Renal cortex interstitium (tissue), 11 donors: ENCODE data around the gene MFSD1. TPM values are rescaled to one million over a fixed set of nuclear protein-coding genes. Genes with fewer than 3 reads are reported as not detected.
"Not testable (repeated sequence)": the region's sequence is repeated elsewhere in the genome, so short reads cannot be mapped to it uniquely, and the experiment has no call there.

Experiments
- DNase-seq, 11 donors: peaks; one replicate each; pipeline ENCODE4 v3.0.0-alpha.2; 2013; ENCODE audit warnings: low read depth in 9 of 11, low spot score in 4 of 11; ENCODE audit errors: extremely low read depth in 1 of 11
- polyA plus RNA-seq, 3 donors: library from polyadenylated mRNA; unstranded; fragments of 120-200 nt; gene quantifications; one replicate each; pipeline ENCODE4 v1.2.1, GENCODE V29; 2013; ENCODE audit not compliant: insufficient read length in 3 of 3

The MFSD1 gene
- polyA plus RNA-seq, 3 donors: 47.3 to 53.9 (median 53.1) TPM

DNA sequence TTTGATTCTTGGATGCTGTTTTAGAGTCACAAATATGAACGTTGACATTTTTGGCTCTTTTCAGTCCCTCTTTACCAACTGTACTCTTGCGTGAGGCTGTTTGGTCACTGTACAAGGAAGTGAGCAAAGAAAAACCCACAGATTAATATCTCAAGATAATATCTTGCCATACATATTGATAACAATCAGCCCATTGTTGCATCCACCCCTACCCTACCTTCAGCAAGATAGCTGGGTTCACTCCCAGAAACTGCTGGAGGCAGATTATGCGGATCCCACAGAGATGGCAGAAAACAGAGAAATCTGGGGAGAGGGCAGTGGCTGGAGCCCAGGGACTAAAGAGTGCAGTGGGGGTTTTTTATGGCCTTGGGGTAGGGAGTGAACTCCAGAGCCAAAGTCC, 29.9 kb upstream of the MFSD1 start:
- no peak for DNase-seq

DNA sequence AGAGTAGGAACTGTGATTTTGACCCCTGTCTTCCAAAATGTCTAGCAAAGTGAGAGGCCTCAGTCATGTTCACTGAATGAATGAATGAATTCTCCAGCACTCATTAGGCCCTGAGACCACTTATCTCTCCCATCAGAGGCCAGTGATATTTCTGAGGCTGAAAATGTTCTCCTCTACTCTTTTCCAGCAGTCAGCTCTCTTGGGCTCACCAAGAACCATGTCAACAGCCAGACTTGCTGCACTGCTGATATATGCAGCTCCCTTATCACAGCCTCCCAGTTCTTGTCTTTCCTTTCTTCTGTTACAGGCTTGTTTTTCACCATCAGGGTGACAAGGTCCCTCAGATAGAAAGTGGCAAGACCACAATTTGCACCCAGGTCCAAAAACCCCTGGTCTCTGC, 28.7 kb upstream of the MFSD1 start:
- DNase-seq: no peak

DNA sequence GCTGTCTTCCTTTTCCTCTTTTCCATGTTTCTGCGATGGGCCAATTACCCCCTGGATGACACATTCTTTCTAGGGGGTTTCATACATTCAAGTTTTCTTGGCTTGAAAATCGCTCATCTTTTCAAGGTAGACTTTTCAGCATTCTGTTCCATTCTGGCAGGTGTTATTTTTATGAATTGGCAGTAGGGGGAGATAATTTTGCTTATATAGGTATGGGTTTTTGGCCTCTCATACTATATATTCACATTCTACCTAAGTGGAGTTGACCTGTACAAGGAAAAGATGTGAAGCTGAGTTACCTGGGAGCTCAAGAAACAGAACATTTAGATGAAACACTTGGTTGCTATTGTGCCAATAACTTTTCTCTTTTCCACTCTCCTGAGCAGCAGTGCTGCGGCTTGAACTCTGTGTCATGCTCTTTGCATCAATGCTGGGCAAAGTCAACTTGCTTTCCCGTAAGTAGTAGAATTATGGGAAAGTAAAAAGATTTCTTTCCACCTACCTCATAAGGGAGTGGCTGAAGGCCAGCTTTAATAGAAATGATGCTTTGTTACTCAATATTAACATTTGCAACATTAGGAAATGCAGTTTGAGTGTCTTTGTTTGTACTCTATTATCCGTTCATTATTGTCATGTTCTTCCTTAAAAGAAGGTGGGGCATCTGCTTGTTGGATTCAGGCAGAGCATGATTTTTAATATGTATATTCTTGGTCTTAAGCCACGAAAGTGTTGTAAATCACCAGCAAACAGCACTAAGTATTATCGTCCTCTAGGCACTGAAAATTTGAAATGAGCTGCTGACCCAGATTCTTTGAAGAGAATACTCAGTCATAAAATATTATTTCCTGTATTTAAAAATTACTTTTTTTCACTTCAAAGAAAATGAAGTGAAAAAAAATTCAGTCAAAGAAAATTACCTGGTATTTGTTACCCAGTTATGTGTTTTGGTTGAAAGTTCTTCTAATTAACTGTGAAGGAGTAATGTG, 27.7 kb upstream of the MFSD1 start:
- DNase-seq: peak in 1 of 11 donors; percentile 29

DNA sequence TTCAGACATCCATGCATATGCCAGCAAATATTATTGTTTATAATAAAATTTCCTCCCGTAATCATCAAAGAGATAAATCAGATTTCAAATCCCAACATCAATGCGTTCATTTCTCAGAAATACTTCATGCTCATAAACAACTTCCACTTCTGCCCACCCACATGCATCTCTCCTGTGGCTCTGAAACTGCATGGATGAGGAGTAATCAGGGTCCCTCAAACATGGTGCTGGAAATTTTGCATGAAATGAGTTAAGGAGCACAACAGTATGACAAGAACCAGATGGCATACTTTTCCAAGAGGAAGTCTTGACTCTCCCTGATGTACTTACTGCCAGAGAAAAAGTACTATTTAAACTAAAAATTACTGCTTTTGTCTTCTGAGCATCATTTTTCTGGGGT, 26.9 kb upstream of the MFSD1 start:
- peak in 4 of 11 donors; percentile 51 to 81 (median 76) for DNase-seq

DNA sequence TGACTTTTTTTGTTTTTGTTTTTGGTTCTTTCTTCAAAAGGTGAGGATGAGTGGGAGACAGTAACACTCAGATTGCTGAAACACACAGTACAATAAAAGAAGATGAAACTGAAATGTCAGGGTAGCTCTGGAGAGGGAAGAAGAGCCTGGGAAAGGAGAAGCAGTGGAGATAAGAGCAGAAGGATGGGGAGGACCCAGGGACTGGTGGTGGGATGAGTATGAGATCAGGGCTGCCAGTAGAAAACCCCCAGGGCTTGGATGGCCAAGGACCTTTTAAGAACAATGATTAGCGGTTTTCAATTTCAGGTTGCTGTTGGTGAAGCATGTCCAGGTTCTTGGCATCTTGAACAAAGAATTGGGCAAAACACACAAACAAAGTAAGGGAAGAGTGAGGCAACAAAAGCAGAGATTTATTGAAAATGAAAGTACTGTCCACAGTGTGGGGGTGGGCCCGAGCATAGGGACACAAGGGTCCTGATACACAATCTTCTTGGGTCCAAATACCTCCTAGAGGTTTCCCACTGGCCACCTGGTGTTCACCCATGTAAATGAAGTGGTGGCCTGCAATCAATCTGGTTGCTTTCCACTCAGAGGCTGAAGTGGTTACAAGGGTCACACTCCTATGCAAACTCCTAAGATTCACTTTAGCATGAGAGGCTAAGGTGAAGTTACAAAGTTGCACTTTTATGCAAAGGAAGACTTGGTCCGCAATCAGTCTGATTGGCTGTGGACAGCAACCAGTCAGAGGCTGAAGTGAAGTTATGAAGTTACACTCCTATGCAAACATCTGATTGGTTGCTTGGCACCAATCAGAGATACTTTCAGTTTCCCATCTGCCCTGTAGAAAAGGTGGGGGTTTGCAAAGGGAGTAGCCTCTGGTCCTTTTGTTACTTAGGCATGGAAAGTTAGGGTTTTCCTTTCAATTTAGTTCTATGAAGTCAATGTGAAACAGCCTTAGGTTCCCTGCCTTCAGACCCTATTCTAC, 26.1 kb upstream of the MFSD1 start:
- DNase-seq: no peak

DNA sequence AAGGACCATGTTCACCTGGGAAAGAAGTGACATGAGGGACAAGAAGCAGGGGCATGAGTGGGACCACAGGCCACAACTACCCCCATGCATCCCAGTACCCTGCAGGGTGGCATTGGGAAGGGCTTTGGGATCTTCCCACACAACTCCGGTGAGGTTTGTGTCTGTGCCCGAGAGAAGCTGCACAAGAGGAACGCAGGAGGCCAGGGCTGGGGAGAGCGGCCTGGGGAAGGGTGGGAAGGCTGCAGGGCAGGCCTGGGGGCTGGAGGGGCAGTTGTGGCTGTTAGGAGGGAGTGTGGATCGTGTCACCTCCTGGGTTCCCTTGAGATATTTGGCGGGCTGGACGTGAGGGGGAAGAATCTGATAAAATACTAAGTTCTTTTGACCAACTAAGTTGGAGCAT, 25.3 kb upstream of the MFSD1 start:
- no peak for DNase-seq

DNA sequence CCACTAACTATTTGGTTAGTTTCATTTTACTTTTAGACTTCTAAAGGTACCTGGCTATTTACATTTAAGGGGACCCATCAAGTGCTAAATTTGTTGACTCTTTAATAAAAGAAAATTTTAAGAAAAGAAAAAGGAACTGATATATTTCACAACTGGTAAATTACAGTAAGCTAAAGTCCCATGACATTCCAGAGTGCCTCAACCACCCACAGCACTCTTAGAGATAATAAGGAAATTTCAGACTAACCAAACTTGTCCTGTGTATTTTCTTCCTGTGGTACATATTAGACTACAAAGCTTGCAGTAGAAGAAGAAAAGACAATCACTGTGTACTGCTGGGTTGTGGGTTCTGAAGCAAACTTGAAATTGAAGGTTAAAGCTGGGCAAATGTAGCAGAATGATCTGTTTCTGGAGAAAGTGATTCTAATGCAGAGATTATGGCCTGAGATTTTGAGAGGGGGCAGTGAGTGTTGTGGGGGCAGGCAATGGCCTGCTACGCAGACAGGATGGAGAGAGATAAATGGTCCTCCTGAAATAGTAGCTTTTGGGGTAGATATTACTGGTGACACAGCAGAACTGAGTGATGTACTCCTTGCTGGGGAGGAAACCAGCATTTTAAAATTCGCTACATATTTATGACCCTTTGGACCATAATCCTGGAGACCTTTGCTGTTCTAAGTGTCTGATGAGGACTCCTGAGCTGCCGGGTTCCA, 24.5 kb upstream of the MFSD1 start:
- no peak for DNase-seq

DNA sequence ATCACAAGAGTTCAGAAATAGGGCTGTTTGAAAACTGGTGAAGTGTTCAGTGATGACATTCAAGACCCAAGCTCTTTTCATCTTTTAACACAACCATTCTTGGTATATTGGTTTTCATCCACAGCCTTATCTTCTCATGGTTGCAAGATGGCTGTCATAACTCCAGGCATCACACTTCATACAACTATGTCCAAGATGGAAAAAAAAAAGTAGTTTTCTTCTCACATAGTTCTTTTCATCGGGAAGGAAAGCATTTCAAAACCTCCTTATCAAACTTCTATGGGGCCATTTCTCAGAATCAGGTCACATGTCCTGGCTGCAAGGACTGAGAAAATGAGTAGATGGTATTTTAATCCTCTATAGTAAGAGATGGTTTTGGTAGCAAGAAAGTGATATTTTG, 21.1 kb upstream of the MFSD1 start:
- no peak for DNase-seq

DNA sequence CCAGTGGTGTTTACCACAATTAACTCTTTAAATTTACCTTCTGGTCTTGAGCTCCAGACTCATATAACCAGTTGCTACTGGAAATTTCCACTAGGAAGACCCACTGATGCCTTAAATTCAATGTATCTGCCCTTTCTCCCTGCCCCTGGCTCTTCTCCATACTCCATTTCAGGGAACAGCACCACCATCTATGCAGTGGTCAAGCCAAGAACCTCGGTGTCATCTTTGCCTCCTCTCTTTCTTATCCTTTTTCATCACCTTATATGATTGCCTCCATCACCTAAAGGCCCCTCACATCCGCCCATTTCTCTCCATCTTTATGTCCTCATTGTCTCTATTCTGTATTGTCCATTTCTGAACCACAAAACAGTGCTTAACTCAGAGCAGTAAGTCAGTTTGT, 20.7 kb upstream of the MFSD1 start:
- DNase-seq: no peak

DNA sequence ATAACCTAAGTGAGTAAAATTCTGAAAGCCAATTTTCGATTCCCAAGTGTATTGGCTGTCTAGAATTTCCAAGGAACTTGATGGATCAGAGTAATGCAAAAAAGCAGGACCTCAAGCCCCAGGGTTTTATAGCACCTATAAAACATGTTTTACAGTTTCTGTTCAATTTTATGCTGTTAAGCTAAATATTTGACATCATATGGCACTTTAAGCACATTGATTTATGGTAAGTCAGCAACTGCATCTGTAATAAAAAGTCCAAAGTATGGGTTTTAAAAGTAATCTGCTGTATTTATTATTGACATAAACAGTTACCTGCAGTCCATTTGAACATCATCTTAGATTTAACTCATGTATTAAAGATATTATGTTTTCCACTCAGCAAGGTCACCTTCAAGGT, 20.0 kb upstream of the MFSD1 start:
- no peak for DNase-seq

DNA sequence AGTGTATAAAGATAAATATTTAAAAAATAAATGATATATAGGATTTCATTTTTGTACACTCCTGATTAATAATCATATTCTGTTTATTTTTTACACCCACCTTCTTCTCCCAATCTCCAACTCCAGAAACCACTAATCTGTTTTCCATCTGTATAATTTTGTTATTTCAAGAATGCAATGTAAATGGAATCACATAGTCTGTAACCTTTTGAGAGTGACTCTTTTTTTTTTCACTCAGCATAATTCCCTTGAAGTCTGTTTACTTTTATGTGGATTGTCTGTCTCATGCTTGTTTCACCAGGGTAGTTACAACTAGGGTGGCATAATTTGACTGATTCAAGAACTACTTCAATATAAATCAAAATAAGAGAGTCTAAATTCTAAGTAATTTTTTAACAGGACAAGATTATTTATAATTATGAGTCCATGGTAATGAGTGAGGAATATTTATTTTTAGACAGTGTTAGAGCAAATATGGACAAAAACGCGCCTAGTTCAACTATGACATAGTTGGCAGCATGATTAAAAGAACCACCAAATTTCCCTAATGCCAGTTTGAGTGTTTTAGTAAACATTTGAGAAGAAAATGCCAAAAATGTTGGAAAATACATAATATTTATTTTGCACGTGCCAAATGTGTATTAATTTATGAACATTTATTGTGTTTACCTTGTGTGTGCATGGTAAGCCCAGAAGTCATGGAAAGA, 19.4 kb upstream of the MFSD1 start:
- DNase-seq: no peak

DNA sequence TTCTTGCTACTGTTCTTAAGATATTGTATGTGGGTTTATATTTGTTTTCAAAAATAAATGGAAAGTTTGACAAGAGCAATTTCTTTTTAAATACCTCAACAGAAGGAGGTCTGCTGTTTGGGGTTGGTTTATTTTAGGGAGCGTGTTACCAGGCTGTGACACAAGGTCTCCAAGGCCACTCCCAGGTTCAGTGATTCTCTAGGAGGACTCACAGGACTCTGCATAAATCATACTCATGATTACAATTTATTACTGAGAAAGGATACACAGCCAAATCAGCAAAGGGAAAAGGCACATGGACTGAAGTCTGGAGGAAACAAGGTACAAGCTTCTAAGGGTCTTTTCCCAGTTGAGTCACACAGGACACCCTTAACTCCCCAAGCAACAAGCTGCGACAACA, 18.8 kb upstream of the MFSD1 start:
- no peak for DNase-seq

DNA sequence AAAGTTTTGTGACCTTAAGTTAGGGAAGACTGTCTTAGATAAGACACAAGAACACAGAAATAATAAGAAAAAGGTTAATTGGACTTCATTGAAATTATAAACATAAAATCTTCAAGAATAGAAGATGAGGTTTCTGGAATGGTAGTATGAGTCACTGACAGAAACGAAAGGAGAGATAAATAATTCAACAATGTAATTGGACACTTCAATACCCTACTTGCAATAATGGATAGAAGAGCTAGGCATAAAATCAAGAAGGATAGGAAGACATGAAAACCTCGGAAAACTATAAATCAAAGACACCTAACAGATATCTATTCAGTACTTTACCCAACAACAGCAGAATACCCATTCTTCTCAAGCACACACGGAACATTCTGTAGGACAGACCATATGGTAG, 15.9 kb upstream of the MFSD1 start:
- no peak for DNase-seq

DNA sequence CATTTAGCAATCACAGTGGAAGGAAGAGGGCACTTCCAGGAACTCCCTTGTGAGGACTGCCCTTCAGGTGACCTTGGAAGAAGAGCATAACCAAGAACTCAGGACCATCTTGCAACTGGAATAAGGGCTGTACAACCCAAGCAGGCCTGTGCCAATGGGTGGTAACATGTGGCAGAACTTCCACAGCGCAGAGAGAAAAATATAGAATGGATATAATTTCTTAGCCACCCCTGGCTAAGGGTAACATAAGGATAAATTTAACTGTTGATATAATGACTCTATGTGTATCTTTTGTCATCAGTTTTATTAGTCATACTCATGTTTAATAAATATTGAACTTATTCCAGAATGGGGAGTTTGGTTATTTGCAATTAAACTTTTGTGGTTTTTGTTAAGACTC, 13.4 kb upstream of the MFSD1 start:
- no peak for DNase-seq

DNA sequence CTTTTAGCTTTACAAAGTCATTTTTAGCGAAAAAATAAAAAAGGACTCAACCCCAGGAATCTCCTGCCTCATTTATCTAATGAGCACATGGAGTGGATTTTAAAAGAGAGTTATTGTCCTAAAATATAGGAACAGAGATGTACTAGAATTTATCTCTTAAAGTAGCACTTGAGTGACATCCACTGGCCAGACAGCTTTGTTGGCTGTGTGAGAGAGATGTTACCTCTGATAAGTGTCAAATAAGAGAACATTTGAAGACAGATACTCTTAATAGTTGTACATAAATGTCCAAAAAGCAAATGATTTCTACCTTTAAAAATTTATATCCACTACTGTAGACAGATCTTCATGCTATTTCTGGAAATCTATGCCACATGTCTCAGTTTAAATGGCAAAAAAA, 12.3 kb upstream of the MFSD1 start:
- DNase-seq: no peak

DNA sequence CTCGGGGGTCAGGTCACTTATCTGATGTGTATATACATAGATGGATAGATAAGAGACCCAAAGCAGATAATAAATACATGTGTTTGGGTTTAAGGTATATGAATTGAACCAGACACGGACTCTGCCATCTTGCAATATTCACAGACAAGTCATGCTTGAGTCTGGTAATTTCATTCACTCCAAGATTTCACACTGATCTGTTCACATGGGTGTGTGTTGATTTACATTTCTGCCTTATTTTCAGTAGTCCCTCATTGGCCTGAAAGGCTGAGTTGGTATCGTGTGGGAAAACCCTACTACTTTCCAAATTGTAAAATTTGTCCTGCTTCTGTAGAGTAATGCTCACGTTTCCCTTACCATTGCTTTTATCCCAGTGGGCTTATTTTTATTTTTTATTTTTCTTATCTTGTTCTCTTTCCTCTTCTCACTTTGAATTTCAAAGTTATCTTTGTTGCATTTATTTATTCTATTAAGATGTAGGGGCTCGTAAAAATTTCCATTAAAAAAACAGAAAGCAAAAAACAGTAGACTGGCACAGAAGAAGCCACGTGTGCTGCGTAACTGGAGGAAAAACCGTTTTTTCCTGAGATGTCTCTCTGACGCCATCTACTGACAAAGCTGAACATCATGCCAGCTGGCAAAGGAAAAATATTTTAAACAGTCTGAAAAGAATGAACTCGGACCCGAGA, 10.8 kb upstream of the MFSD1 start:
- DNase-seq: peak in 1 of 11 donors; percentile 48

DNA sequence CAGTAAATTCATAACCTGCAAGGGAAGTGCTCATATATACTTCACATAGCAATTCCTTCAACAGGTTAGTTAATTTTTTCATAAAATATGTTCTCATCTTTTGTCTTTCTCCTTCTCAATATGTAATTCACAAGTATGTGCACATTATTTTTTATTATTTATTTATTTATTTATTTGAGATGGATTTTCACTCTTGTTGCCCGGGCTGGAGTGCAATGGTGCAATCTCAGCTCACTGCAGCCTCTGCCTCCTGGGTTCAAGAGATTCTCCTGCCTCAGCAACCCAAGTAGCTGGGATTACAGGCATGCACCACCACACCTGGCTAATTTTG, 10.3 kb upstream of the MFSD1 start:
- not testable (repeated sequence) for DNase-seq

DNA sequence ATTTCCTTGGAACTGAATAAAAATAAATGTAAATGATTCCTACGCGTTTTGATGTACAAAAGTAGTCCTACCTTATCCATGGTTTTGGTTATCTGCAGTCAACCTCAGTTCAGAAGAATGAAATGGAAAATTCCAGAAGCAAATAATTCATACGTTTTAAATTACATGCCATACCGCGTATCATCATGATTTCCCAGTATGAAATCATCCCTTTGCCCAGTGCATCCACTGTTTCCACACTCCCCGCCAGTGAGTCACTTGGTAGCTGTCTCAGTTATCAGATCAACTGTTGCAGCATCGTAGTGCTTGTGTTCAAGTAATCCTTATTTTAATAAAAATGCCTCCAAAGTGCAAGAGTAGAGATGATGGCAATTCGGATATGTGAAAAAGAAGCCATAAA, 9.1 kb upstream of the MFSD1 start:
- DNase-seq: no peak
